ENCODE data around the gene IZUMO4. TPM values are rescaled to one million over a fixed set of nuclear protein-coding genes. Genes with fewer than 3 reads are reported as not detected.

Gene IZUMO4, protein sequence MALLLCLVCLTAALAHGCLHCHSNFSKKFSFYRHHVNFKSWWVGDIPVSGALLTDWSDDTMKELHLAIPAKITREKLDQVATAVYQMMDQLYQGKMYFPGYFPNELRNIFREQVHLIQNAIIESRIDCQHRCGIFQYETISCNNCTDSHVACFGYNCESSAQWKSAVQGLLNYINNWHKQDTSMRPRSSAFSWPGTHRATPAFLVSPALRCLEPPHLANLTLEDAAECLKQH
- polyA plus RNA-seq (2012; ENCODE audit: missing spikeins): 43.2 TPM

- TF ChIP-seq POLR2AphosphoS5 (IDR thresholded peaks at IDR 0.05; ENCODE audit: low read depth, low read length) (no peak), TAF1 (IDR thresholded peaks at IDR 0.05; ENCODE audit: borderline replicate concordance, low read depth, low read length) (no peak), POLR2A (IDR thresholded peaks at IDR 0.05; ENCODE audit: low read depth, low read length) (peak; percentile 23; the same call in 1 of the 2 replicates)
- peak; percentile 100 for FAIRE-seq
These were observed at the start of gene IZUMO4 for GRCh38 chr19:2096480-2097202. Gene IZUMO4, plus strand, starts transcription at chr19:2096915. Its CDS starts 31 bp downstream, at chr19:2096946.

GRCh38 chr19:2047076-2047448, 49.7 kb upstream of the IZUMO4 start:
- no peak for DNase-seq (ENCODE audit: insufficient read length)
- FAIRE-seq: no peak

More at GRCh38 chr19:2096480-2097202, at the start of gene IZUMO4:
- peak; percentile 97 for DNase-seq (ENCODE audit: insufficient read length)

DNA sequence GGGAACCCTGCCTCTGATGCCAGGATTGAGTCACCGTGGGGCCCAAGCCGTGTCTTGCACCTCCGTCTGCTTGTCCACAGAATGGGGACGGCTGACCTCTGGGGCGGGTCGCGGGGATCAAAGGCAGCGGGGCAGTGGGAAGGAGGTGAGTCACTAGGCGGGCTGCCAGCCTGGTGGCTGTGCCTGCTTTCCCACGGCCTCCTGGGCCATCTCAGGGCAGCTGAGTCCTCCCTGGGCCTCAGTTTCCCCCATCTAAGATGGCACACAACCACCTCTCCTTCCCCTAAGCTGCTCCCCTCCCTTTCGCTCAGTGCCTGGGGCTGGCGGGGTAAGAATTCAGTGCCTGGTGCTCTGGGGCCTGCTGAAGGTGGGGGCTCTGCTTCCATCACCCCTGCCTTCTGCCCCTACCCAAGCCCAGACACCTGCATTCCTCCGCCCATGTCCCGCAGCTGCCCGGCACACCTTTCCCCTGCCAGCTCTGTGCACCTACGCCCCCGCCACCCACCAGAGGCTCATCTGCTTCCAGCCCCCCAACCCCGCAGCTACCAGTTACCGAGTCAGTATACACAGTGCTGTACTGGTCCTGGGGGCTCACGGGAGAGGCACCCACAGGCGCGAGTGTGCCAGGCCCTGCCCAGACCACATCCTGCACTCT, 49.1 kb upstream of the IZUMO4 start:
- peak; percentile 44; the same call in 1 of the 2 replicates for TF ChIP-seq POLR2A (IDR thresholded peaks at IDR 0.05; ENCODE audit: low read depth, low read length)
- peak; percentile 71 for TF ChIP-seq POLR2AphosphoS5 (IDR thresholded peaks at IDR 0.05; ENCODE audit: low read depth, low read length)
- no peak for TF ChIP-seq TAF1 (IDR thresholded peaks at IDR 0.05; ENCODE audit: borderline replicate concordance, low read depth, low read length)
- DNase-seq (ENCODE audit: insufficient read length) (no peak), FAIRE-seq (peak; percentile 17)

More at GRCh38 chr19:2047076-2047448, 49.7 kb upstream of the IZUMO4 start:
- TF ChIP-seq TAF1 (IDR thresholded peaks at IDR 0.05; ENCODE audit: borderline replicate concordance, low read depth, low read length) (no peak), POLR2AphosphoS5 (IDR thresholded peaks at IDR 0.05; ENCODE audit: low read depth, low read length) (no peak), POLR2A (IDR thresholded peaks at IDR 0.05; ENCODE audit: low read depth, low read length) (no peak; the same call in 1 of the 2 replicates)

GRCh38 chr19:2048104-2048958, 48.4 kb upstream of the IZUMO4 start:
- TF ChIP-seq POLR2A (IDR thresholded peaks at IDR 0.05; ENCODE audit: low read depth, low read length) (no peak), TAF1 (IDR thresholded peaks at IDR 0.05; ENCODE audit: borderline replicate concordance, low read depth, low read length) (no peak), POLR2AphosphoS5 (IDR thresholded peaks at IDR 0.05; ENCODE audit: low read depth, low read length) (no peak)
- peak; percentile 64 for FAIRE-seq
- no peak for DNase-seq (ENCODE audit: insufficient read length)

DNA sequence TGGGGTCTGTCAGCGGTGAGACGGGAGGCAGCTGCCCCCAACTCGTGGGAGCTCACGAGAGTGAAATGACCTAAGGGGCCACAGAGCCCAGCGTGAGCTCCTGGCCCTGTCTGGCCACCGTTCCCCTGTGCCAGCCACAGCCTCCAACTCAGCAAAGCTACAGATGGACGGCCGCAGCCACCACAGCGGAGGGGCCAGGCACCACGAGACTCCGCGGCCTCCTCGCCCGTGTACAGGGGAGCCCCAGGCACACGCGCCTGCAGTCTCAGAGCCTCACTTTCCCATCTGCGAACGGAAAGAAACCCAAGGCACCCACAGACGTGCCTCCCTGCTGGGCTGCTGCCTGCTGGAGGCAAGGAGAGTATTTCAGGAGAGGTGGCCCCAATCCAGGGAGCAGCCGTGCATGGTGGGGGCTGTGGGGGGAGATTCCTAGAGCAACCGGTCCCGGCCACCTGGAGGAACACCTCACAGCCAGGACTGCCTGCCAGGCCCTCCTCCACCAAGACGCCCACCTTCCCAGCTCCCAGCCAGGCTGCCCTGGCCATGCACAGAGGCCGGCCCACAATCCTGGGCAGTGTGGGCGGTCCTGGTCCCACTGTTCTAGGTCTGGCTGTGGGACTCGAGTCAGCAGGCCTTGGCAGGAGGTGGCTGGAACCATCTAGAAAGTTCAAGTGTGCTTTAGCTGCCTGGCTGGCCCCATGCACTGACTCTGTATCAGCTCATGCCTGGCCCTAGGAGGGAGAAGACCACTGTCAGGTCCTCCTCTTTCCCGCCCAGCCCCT, 47.6 kb upstream of the IZUMO4 start:
- no peak for FAIRE-seq
- no peak; the same call in 1 of the 2 replicates for TF ChIP-seq POLR2A (IDR thresholded peaks at IDR 0.05; ENCODE audit: low read depth, low read length)
- TF ChIP-seq POLR2AphosphoS5 (IDR thresholded peaks at IDR 0.05; ENCODE audit: low read depth, low read length): no peak
- no peak for TF ChIP-seq TAF1 (IDR thresholded peaks at IDR 0.05; ENCODE audit: borderline replicate concordance, low read depth, low read length)
- no peak for DNase-seq (ENCODE audit: insufficient read length)

- DNase-seq (ENCODE audit: insufficient read length) (peak; percentile 62), FAIRE-seq (peak; percentile 86)
- TF ChIP-seq POLR2AphosphoS5 (IDR thresholded peaks at IDR 0.05; ENCODE audit: low read depth, low read length) (no peak), TAF1 (IDR thresholded peaks at IDR 0.05; ENCODE audit: borderline replicate concordance, low read depth, low read length) (no peak), POLR2A (IDR thresholded peaks at IDR 0.05; ENCODE audit: low read depth, low read length) (peak; percentile 45; the same call in 1 of the 2 replicates)
These were observed 46.9 kb upstream of the IZUMO4 start for GRCh38 chr19:2049741-2050348.

- TF ChIP-seq TAF1 (IDR thresholded peaks at IDR 0.05; ENCODE audit: borderline replicate concordance, low read depth, low read length): no peak
- TF ChIP-seq POLR2A (IDR thresholded peaks at IDR 0.05; ENCODE audit: low read depth, low read length): no peak
- TF ChIP-seq POLR2AphosphoS5 (IDR thresholded peaks at IDR 0.05; ENCODE audit: low read depth, low read length): no peak
- FAIRE-seq (no peak), DNase-seq (ENCODE audit: insufficient read length) (no peak)
These were observed 46.2 kb upstream of the IZUMO4 start for GRCh38 chr19:2050349-2050990.

GRCh38 chr19:2050991-2051772, 45.5 kb upstream of the IZUMO4 start, which contains the start of gene MKNK2:
Gene MKNK2, minus strand, starts transcription at chr19:2051244. Its CDS starts 393 bp downstream, at chr19:2050851.
- FAIRE-seq (peak; percentile 99), DNase-seq (ENCODE audit: insufficient read length) (peak; percentile 84)
- peak; percentile 98 for TF ChIP-seq POLR2AphosphoS5 (IDR thresholded peaks at IDR 0.05; ENCODE audit: low read depth, low read length)
- TF ChIP-seq POLR2A (IDR thresholded peaks at IDR 0.05; ENCODE audit: low read depth, low read length): peak; percentile 99
- TF ChIP-seq TAF1 (IDR thresholded peaks at IDR 0.05; ENCODE audit: borderline replicate concordance, low read depth, low read length): peak; percentile 89

All from GM12892 (cell line).